Neural progenitor cell (in vitro differentiated cells): ENCODE measurements around the gene TMEM140.

Source experiments
- EZH2 ChIP-seq: fragments of 200-600 bp; sonication (generic); IDR thresholded peaks from 2 replicates; pipeline ENCODE4 v1.6.1; 2017; ENCODE audit warnings: antibody characterized with exemption, mild to moderate bottlenecking, moderate library complexity
- TF ChIP-seq, protein P1 (sequence below): fragments of 200-600 bp; sonication (generic); IDR thresholded peaks from 2 replicates; pipeline ENCODE4 v1.5.1; 2017; ENCODE audit warnings: antibody characterized with exemption, mild to moderate bottlenecking

DNA sequence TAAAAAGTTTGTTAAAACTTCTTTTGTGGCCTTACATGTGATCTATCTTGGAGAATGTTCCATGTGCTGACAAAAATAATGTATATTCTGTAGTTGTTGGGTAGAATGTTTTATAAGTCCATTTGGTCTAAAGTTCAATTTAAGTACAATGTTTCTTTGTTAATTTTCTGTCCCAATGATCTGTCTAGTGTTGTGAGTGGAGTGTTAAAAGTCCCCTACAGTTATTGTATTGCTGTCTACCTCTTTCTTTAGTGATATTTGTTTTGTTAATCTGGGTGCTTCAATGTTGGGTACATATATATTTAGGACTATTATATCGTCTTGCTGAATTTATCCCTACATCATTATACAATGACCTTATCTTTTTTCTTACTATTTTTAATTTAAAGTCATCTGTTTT is 6.9 kb downstream of the TMEM140 start:
- no peak for TF ChIP-seq EZH2
- TF ChIP-seq, protein P1, sequence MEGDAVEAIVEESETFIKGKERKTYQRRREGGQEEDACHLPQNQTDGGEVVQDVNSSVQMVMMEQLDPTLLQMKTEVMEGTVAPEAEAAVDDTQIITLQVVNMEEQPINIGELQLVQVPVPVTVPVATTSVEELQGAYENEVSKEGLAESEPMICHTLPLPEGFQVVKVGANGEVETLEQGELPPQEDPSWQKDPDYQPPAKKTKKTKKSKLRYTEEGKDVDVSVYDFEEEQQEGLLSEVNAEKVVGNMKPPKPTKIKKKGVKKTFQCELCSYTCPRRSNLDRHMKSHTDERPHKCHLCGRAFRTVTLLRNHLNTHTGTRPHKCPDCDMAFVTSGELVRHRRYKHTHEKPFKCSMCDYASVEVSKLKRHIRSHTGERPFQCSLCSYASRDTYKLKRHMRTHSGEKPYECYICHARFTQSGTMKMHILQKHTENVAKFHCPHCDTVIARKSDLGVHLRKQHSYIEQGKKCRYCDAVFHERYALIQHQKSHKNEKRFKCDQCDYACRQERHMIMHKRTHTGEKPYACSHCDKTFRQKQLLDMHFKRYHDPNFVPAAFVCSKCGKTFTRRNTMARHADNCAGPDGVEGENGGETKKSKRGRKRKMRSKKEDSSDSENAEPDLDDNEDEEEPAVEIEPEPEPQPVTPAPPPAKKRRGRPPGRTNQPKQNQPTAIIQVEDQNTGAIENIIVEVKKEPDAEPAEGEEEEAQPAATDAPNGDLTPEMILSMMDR = no peak
